Left lung (tissue), 10 donors: Measurements from ENCODE around the gene SPATA46. TPM values are rescaled to one million over a fixed set of nuclear protein-coding genes. Genes with fewer than 3 reads are reported as not detected.
A peak's percentile ranks its signal among the peaks of the same experiment; 100 is the strongest.

Experiments
- ATAC-seq: fragments of 200-7000 bp; cut with Tn5 transposase; one replicate; pipeline ENCODE4 v1.9.1; 2020; ENCODE audit warnings: moderate library complexity
- DNase-seq, 4 donors: peaks; one replicate each; pipeline ENCODE4 v3.0.0-alpha.2; 2013 to 2020
- H3K27ac ChIP-seq, 2 donors: fragments of 200-600 bp; sonication (generic) in 1 of 2; one replicate each; pipeline versions ENCODE4 v1.5.0 to v1.8.0; 2020 to 2021
- H3K27me3 ChIP-seq, 2 donors: fragments of 200-600 bp; sonication (generic) in 1 of 2; one replicate each; pipeline versions ENCODE4 v1.5.0 to v1.8.0; 2020 to 2021
- H3K36me3 ChIP-seq, 2 donors: fragments of 200-600 bp; sonication (generic) in 1 of 2; one replicate each; pipeline versions ENCODE4 v1.5.0 to v1.8.0; 2020 to 2021
- H3K4me1 ChIP-seq, 2 donors: fragments of 200-600 bp; one replicate each; pipeline ENCODE4 v1.8.0; 2021
- H3K4me3 ChIP-seq, 2 donors: fragments of 200-600 bp; sonication (generic) in 1 of 2; one replicate each; pipeline versions ENCODE4 v1.5.0 to v1.8.0; 2020 to 2021; ENCODE audit warnings: mild to moderate bottlenecking in 1 of 2
- H3K9me3 ChIP-seq, 2 donors: fragments of 200-600 bp; sonication (generic) in 1 of 2; one replicate each; pipeline versions ENCODE4 v1.5.0 to v1.8.0; 2020 to 2021
- intact Hi-C, 2 donors: fragments of 100-400 bp; cut with DNase I; formaldehyde crosslinking; loops; one replicate each; pipeline versions ENCODE4 v1.11.2 to v1.14.2; 2022
- polyA plus RNA-seq, 6 donors: library from polyadenylated mRNA; unstranded; fragments of 120-200 nt; gene quantifications; one replicate each; pipeline ENCODE4 v1.2.1, GENCODE V29; 2013; ENCODE audit not compliant: insufficient read length in 6 of 6
- total RNA-seq, 2 donors: library from RNA; stranded (reverse); fragmentation: NEBNext Ultra II Directional; extraction: Animal tissue kit (Norgen Biotek cat#: 25700); gene quantifications; one replicate each; pipeline ENCODE4 v1.2.1, GENCODE V29; 2021
- TF ChIP-seq, protein P1 (sequence below), 2 donors: fragments of 200-600 bp; sonication (generic) in 1 of 2; IDR thresholded peaks; one replicate each; pipeline versions ENCODE4 v1.5.0 to v1.8.0; 2021; ENCODE audit warnings: antibody characterized with exemption in 2 of 2
- donor health status: DM: no; HTN: yes; CAD: no.
- donor health status: DM: no; HTN: no; CAD: no.

Gene SPATA46
- total and polyA plus RNA-seq, 8 donors = 0.47 to 1.1 (median 0.73) TPM; not detected in 2

DNA sequence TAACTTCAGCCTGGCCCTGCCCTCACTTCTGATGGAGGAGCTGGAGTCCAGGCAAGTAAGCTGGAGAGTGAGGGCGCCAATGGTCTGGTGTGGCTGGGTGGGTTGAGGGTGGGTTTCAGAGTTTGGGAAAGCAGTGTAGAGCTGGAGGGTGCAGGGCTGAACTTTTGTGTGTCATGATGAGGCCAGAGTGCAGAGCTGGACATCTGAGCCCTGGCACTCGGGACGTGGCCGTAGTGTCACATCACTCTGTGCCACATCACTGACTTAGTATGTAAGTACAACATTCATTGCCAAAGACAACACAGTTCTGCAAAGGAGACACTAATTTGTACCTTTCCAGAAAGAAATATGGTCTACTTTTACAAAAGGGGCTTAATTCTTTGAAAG is 15.8 kb downstream of the SPATA46 start:
- intact Hi-C loops = no loop called here
- ATAC-seq = no peak
- Histone ChIP-seq H3K9me3 (no peaks in the 10 kb centered on the region), H3K27ac (no peak overlapping the region), H3K27me3 (no peaks in the 10 kb centered on the region), H3K36me3 (no peaks in the 10 kb centered on the region), H3K4me3 (no peak overlapping the region), H3K4me1 (no peaks in the 10 kb centered on the region)
- DNase-seq = no peak
- TF ChIP-seq, protein P1, sequence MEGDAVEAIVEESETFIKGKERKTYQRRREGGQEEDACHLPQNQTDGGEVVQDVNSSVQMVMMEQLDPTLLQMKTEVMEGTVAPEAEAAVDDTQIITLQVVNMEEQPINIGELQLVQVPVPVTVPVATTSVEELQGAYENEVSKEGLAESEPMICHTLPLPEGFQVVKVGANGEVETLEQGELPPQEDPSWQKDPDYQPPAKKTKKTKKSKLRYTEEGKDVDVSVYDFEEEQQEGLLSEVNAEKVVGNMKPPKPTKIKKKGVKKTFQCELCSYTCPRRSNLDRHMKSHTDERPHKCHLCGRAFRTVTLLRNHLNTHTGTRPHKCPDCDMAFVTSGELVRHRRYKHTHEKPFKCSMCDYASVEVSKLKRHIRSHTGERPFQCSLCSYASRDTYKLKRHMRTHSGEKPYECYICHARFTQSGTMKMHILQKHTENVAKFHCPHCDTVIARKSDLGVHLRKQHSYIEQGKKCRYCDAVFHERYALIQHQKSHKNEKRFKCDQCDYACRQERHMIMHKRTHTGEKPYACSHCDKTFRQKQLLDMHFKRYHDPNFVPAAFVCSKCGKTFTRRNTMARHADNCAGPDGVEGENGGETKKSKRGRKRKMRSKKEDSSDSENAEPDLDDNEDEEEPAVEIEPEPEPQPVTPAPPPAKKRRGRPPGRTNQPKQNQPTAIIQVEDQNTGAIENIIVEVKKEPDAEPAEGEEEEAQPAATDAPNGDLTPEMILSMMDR (IDR thresholded peaks at IDR 0.05) = no peak

DNA sequence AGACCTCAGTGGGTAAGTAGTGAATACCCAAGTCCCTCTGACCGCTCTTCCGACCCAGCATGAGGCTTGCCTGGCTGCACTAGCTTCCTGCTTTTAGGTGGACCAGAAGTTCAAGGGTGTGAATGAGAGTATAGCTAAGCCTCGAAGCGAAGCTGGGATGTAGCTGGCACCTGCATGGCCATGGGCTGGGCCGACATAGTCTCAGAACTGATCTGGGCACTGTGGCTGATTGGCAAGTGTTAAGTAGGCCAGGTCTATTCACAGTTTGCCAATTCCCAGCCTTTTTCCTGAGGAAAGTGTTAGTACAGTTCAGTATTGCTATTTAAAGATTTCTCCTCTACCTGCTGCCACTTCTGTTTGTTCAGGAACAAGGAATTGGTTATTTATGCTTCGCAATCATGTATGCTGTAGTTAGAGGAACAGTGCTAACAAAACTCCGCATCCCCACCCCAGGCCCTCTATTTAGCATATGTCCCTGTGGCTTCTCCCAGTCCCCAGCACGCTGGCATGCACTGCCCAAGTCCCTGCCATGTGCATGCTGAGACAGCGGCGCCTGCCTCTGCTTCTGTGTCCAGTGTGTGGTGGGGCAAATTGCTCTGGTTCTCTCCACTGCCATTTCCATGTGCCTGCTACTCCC is 16.3 kb downstream of the SPATA46 start:
- ATAC-seq = no peak
- Histone ChIP-seq H3K4me1 (no peaks in the 10 kb centered on the region), H3K36me3 (no peaks in the 10 kb centered on the region), H3K27me3 (no peaks in the 10 kb centered on the region), H3K9me3 (no peaks in the 10 kb centered on the region), H3K27ac (no peak overlapping the region), H3K4me3 (no peak overlapping the region)
- no peak for DNase-seq
- TF ChIP-seq, protein P1 (IDR thresholded peaks at IDR 0.05) = no peak
- intact Hi-C loops = no loop called here

DNA sequence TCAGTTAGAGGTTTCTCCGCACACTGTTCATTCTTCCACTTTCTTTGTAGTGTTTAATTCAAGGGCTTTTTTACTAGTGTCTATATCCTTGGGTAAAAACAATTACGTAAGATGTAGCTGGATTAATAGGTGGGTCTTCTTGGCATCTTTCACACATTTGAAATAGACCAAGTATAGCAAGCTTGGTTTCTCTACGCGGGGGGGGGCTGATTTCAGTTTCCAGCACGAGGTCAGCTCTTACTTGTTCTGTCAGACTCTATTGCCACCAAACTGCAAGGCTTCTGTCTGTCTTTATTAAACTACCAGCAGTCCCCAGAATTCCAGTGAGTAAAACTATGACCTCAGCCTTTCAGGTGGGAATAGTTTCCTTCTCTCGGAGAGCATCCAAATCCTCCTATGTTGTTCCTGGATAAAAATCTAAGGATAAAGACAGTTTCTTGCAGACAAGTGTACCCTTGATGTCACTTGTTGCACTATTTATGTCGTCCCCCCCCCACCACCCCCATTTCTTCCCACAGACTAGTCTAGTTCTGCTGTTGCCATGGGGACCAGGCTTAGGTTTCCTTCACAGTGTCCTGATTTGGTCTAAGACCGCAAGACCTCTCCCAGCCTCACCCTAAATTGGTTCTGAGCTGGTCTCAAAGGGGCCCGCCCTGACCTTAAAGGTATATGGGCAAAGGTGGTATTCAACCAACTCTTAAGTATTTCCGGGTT is 17.0 kb downstream of the SPATA46 start:
- TF ChIP-seq, protein P1 (IDR thresholded peaks at IDR 0.05) = no peak
- Histone ChIP-seq H3K27me3 (no peaks in the 10 kb centered on the region), H3K36me3 (no peaks in the 10 kb centered on the region), H3K4me1 (no peaks in the 10 kb centered on the region), H3K9me3 (no peaks in the 10 kb centered on the region), H3K4me3 (no peak overlapping the region), H3K27ac (no peak overlapping the region)
- intact Hi-C loops = no loop called here
- no peak for ATAC-seq
- no peak for DNase-seq

DNA sequence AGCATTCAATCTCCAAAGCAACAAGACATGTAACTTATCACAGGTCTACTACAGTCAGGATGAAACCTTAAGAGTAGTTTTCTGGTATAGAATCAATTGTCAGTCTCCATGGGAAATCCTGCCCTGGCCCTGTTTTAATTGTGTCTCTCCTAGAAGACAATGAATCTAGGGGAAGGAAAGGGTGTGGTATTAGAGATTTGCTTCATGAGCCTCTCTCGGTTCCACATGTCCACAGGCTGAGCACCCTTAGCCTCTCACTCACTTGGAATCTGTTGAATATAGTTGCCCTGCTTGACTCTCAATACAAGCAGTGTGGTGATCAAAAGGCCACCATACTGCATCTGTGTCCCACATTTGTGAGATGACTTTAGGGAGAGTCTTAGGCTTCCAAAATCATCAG is 17.7 kb downstream of the SPATA46 start:
- intact Hi-C loops = no loop called here
- no peak overlapping the region for H3K4me3 ChIP-seq
- H3K36me3 ChIP-seq = no peaks in the 10 kb centered on the region
- ATAC-seq = no peak
- DNase-seq = no peak
- H3K4me1 ChIP-seq = no peaks in the 10 kb centered on the region
- no peak overlapping the region for H3K27ac ChIP-seq
- no peaks in the 10 kb centered on the region for H3K9me3 ChIP-seq
- H3K27me3 ChIP-seq = no peaks in the 10 kb centered on the region
- TF ChIP-seq, protein P1 (IDR thresholded peaks at IDR 0.05) = no peak

DNA sequence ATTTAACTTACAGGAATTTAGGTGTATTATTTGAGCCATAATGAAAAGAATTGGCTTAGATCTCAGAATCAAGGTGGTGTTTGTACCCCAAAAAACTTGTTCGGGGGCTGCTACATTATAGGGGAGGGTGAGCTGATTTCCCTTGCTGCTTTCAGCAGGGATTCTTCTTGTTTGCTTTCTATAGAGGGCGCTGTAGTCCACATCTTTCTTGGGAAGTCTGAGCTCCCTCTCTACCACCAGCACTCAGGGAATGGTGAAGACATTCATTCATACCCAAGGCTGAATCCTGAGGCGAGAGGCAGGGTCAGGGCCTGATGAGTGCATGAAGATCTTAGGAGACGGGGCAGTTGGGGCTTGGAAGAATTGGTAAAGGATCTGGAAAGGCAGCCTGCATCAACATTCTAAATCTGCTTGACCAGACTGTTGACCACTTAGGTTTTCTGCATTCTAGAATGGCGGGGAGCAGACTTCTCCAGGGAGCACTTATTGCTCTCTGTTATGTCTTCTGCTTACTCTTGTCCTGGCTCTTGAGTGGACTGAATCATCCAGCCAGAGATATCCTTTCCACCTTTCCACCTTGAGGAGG is 18.9 kb downstream of the SPATA46 start:
- peak; percentile 85 for ATAC-seq
- TF ChIP-seq, protein P1 (IDR thresholded peaks at IDR 0.05) = peak; percentile 31 to 50
- intact Hi-C loops = no loop called here
- Histone ChIP-seq H3K36me3 (no peaks in the 10 kb centered on the region), H3K9me3 (no peaks in the 10 kb centered on the region), H3K27ac (no peak overlapping the region), H3K4me3 (no peak overlapping the region), H3K27me3 (no peaks in the 10 kb centered on the region), H3K4me1 (no peaks in the 10 kb centered on the region)
- peak in 1 of 4 donors; percentile 10 for DNase-seq
